Adrenal gland (tissue), 12 donors: ENCODE measurements around the gene BLM. TPM values are rescaled to one million over a fixed set of nuclear protein-coding genes. Genes with fewer than 3 reads are reported as not detected.
A peak's percentile ranks its signal among the peaks of the same experiment; 100 is the strongest.

ENCODE experiments used
- DNase-seq, 7 donors: peaks; one replicate each; pipeline ENCODE4 v3.0.0-alpha.2; 2019 to 2020
- H3K27ac ChIP-seq, 5 donors: fragments of 200-600 bp; sonication (generic) in 4 of 5; 1 replicate in 3 of 5; 2 replicates in 2 of 5; pipeline versions ENCODE4 v1.5.1 to v1.8.0; 2016 to 2020; ENCODE audit warnings: mild to moderate bottlenecking in 1 of 5
- H3K27me3 ChIP-seq: fragments of 200-600 bp; 2 replicates; pipeline ENCODE4 v1.8.0; 2021
- H3K36me3 ChIP-seq, 2 donors: fragments of 200-600 bp; replicated peaks in 1 of 2; 1 replicate in 1 of 2; 2 replicates in 1 of 2; pipeline versions ENCODE4 v1.5.1 to v1.8.0; 2018 to 2022
- H3K4me1 ChIP-seq, 2 donors: fragments of 200-600 bp; replicated peaks in 1 of 2; 1 replicate in 1 of 2; 2 replicates in 1 of 2; pipeline versions ENCODE4 v1.5.1 to v1.8.0; 2018 to 2021
- H3K4me3 ChIP-seq, 4 donors: fragments of 200-600 bp; sonication (generic) in 3 of 4; one replicate each; pipeline ENCODE4 v1.5.1; 2016 to 2018
- H3K9me3 ChIP-seq, 3 donors: fragments of 200-600 bp; sonication (generic) in 1 of 3; replicated peaks in 1 of 3; 1 replicate in 2 of 3; 2 replicates in 1 of 3; pipeline versions ENCODE4 v1.5.1 to v1.8.0; 2016 to 2021
- POLR2A ChIP-seq, 2 donors: fragments of 450-650 bp; IDR thresholded peaks; one replicate each; pipeline ENCODE4 v1.6.1; 2017; ENCODE audit warnings: antibody characterized with exemption in 2 of 2, mild to moderate bottlenecking in 2 of 2, moderate library complexity in 1 of 2
- WGBS, 4 donors: extraction: QIAGEN DNeasy Blood & Tissue Kit in 2 of 4; methylation state at CpG; one replicate each; pipeline versions ENCODE4 v1.1.5 to v1.1.7; 2013 to 2017; 5-methylcytosine and 5-hydroxymethylcytosine counted together
- intact Hi-C, 2 donors: fragments of 100-400 bp; cut with DNase I; formaldehyde crosslinking; loops; one replicate each; pipeline versions ENCODE4 v1.14.1 to v1.15.0; 2022 to 2023
- polyA plus RNA-seq, 3 donors: library from polyadenylated mRNA; stranded (reverse); fragments of 200-250 nt in 2 of 3; fragments of 350-450 nt in 1 of 3; fragmentation: Illumina TruSeq in 1 of 3; extraction: RNeasy Lipid Tissue Mini Kit (QIAGEN cat#74804) in 1 of 3; gene quantifications; one replicate each; pipeline ENCODE4 v1.2.3, GENCODE V29; 2013 to 2014
- total RNA-seq, 9 donors: library from RNA; depleted of rRNA in 4 of 9; stranded (reverse); fragments of >200 nt in 4 of 9; fragments of 120-200 nt in 1 of 9; fragmentation: NEBNext Ultra II Directional in 1 of 9; extraction: Animal tissue kit (Norgen Biotek cat#: 25700) in 1 of 9; gene quantifications; one replicate each; pipeline versions ENCODE4 v1.1.0 to v1.2.4, GENCODE V29; 2013 to 2023
- TF ChIP-seq, protein P1 (sequence below), 6 experiments: fragments of 450-650 bp in 4 of 6; fragments of 200-600 bp in 2 of 6; sonication (generic) in 1 of 6; IDR thresholded peaks; 1 replicate in 5 of 6; 2 replicates in 1 of 6; pipeline versions ENCODE4 v1.5.1 to v1.8.0; 2016 to 2021; ENCODE audit warnings: antibody characterized with exemption in 6 of 6, mild to moderate bottlenecking in 2 of 6, moderate library complexity in 1 of 6
- donor health status: healthy with polysubstance abuse.
- donor health status: Bipolar disorder and iron deficiency.
- donor health status: DM: yes; HTN: yes; CAD: no.
- donor health status: DM: no; HTN: no; CAD: no.
- donor health status: DM: no; HTN: no; CAD: no.
- donor health status: DM: yes; HTN: yes; CAD: no.

BLM gene
- total and polyA plus RNA-seq, 12 donors = 0.24 to 6.8 (median 1.3) TPM

GRCh38 chr15:90836296-90836871 lies 119.2 kb downstream of the BLM start:
- DNase-seq = peak in 1 of 7 donors; percentile 36
- H3K4me3 ChIP-seq = no peak overlapping the region
- no peaks in the 10 kb centered on the region for H3K9me3 ChIP-seq
- H3K27me3 ChIP-seq = no peaks in the 10 kb centered on the region
- H3K36me3 ChIP-seq = no peaks in the 10 kb centered on the region
- WGBS, 4 donors = 47 to 61% (median 53%) methylated on average over 7 of the region's 7 CpGs
- H3K4me1 ChIP-seq = no peaks in the 10 kb centered on the region
- intact Hi-C loops = no loop called here
- H3K27ac ChIP-seq = no peak overlapping the region
- TF ChIP-seq, protein P1, sequence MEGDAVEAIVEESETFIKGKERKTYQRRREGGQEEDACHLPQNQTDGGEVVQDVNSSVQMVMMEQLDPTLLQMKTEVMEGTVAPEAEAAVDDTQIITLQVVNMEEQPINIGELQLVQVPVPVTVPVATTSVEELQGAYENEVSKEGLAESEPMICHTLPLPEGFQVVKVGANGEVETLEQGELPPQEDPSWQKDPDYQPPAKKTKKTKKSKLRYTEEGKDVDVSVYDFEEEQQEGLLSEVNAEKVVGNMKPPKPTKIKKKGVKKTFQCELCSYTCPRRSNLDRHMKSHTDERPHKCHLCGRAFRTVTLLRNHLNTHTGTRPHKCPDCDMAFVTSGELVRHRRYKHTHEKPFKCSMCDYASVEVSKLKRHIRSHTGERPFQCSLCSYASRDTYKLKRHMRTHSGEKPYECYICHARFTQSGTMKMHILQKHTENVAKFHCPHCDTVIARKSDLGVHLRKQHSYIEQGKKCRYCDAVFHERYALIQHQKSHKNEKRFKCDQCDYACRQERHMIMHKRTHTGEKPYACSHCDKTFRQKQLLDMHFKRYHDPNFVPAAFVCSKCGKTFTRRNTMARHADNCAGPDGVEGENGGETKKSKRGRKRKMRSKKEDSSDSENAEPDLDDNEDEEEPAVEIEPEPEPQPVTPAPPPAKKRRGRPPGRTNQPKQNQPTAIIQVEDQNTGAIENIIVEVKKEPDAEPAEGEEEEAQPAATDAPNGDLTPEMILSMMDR (IDR thresholded peaks at IDR 0.05) = no peak
- TF ChIP-seq POLR2A (IDR thresholded peaks at IDR 0.05) = no peak

DNA sequence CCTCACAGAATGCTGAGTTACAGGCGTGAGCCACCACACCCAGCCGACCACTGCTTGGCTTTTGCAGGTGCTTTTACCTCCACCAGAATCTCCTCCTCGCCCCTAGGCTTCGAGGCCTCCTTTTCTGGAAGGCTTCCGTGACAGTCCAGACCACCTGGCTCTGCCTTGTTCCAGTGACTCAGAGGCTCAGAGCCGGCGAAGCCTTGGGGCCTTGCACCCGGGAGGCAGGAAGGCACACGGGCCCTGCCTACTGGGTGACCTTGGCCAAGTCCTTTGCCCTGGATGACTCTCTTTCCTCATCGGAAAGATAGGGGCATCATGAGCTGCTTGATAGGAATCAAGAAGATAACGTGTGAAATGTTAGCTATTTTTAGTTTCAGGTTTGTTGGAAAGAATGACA lies 119.9 kb downstream of the BLM start:
- H3K27me3 ChIP-seq = no peaks in the 10 kb centered on the region
- intact Hi-C loops = no loop called here
- H3K4me3 ChIP-seq = no peak overlapping the region
- peak in 3 of 7 donors; percentile 41 to 69 (median 50) for DNase-seq
- no peak overlapping the region for H3K27ac ChIP-seq
- H3K4me1 ChIP-seq = no peaks in the 10 kb centered on the region
- no peaks in the 10 kb centered on the region for H3K9me3 ChIP-seq
- WGBS, 4 donors = 44 to 66% (median 59%) methylated on average over 11 of the region's 11 CpGs
- no peaks in the 10 kb centered on the region for H3K36me3 ChIP-seq
- TF ChIP-seq, protein P1 (IDR thresholded peaks at IDR 0.05) = no peak
- no peak for TF ChIP-seq POLR2A (IDR thresholded peaks at IDR 0.05)

DNA sequence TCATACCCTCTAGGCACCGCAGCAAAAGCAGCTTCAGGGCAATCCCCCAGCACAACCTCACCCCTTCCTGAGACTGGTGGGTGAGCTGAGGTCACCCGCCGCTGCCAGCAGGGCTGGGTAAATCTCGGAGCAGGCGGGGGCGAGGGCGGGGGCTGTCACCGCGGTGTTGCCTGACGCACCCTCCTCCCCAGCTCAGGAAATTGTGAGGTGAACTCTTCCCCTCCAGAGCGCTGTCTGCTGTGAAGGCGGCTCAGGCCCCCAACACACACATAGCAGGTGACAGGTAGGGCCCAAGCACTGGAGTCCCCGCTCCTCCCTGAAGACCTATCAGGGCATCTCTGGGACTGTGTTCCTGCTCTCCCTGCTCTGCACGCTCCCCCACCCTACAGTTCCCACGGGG lies 121.0 kb downstream of the BLM start:
- no peak for TF ChIP-seq POLR2A (IDR thresholded peaks at IDR 0.05)
- TF ChIP-seq, protein P1 (IDR thresholded peaks at IDR 0.05) = no peak
- WGBS, 4 donors = 50 to 78% (median 73%) methylated on average over 3 to 15 of the region's 15 CpGs
- no peaks in the 10 kb centered on the region for H3K36me3 ChIP-seq
- no peak overlapping the region for H3K4me3 ChIP-seq
- no peaks in the 10 kb centered on the region for H3K9me3 ChIP-seq
- no peaks in the 10 kb centered on the region for H3K27me3 ChIP-seq
- DNase-seq = no peak
- no peaks in the 10 kb centered on the region for H3K4me1 ChIP-seq
- no peak overlapping the region for H3K27ac ChIP-seq
- intact Hi-C loops = no loop called here

GRCh38 chr15:90838544-90838943 lies 121.4 kb downstream of the BLM start:
- Histone ChIP-seq H3K36me3 (no peaks in the 10 kb centered on the region), H3K9me3 (no peaks in the 10 kb centered on the region), H3K4me1 (no peaks in the 10 kb centered on the region), H3K27ac (no peak overlapping the region), H3K27me3 (no peaks in the 10 kb centered on the region), H3K4me3 (no peak overlapping the region)
- no peak for DNase-seq
- 81 to 87% (median 84%) methylated on average over 14 to 15 of the region's 15 CpGs for WGBS, 4 donors
- intact Hi-C loops = no loop called here
- TF ChIP-seq, protein P1 (IDR thresholded peaks at IDR 0.05) = no peak
- no peak for TF ChIP-seq POLR2A (IDR thresholded peaks at IDR 0.05)
